ENCODE measurements around the gene C1QTNF6.

GRCh38 chr22:37211866-37212173, 23.8 kb upstream of the C1QTNF6 start:
- no peak for TF ChIP-seq CTCF (conservative IDR thresholded peaks at IDR 0.05; ENCODE audit: low read depth in 2 of 2)
- no peak for TF ChIP-seq EZH2 (IDR thresholded peaks at IDR 0.05; ENCODE audit: low read depth, unreplicated experiment)
- TF ChIP-seq POLR2AphosphoS5 (IDR thresholded peaks at IDR 0.05; ENCODE audit: low read depth): no peak
- TF ChIP-seq EZH2phosphoT487 (IDR thresholded peaks at IDR 0.05; ENCODE audit: unreplicated experiment): no peak
